ENCODE data around the gene CKAP2.
A peak's percentile ranks its signal among the peaks of the same experiment; 100 is the strongest.
"Not testable (repeated sequence)": the region's sequence is repeated elsewhere in the genome, so short reads cannot be mapped to it uniquely, and the experiment has no call there.

CKAP2 gene

GRCh38 chr13:52451135-52451804 is 4.0 kb upstream of the CKAP2 start:
- DNase-seq (ENCODE audit: low read depth, low spot score): no peak

GRCh38 chr13:52452470-52452869 is 2.8 kb upstream of the CKAP2 start:
- DNase-seq (ENCODE audit: low read depth, low spot score): no peak

GRCh38 chr13:52454459-52454819 is 839 bp upstream of the CKAP2 start:
- DNase-seq (ENCODE audit: low read depth, low spot score): no peak

- peak; percentile 47 for DNase-seq (ENCODE audit: low read depth, low spot score)
Observed at GRCh38 chr13:52455677-52456041, 381 bp downstream of the CKAP2 start.

GRCh38 chr13:52459668-52460067 is 4.4 kb downstream of the CKAP2 start:
- DNase-seq (ENCODE audit: low read depth, low spot score): no peak

GRCh38 chr13:52461265-52461664 is 6.0 kb downstream of the CKAP2 start:
- no peak for DNase-seq (ENCODE audit: low read depth, low spot score)

GRCh38 chr13:52463526-52463925 is 8.2 kb downstream of the CKAP2 start:
- no peak for DNase-seq (ENCODE audit: low read depth, low spot score)

- not testable (repeated sequence) for DNase-seq (ENCODE audit: low read depth, low spot score)
Observed at GRCh38 chr13:52468487-52468886, 13.2 kb downstream of the CKAP2 start.

- not testable (repeated sequence) for DNase-seq (ENCODE audit: low read depth, low spot score)
Observed at GRCh38 chr13:52480677-52481428, 25.6 kb downstream of the CKAP2 start.

- DNase-seq (ENCODE audit: low read depth, low spot score): not testable (repeated sequence)
Observed at GRCh38 chr13:52487078-52487477, 31.8 kb downstream of the CKAP2 start.

- not testable (repeated sequence) for DNase-seq (ENCODE audit: low read depth, low spot score)
Observed at GRCh38 chr13:52488763-52489162, 33.5 kb downstream of the CKAP2 start.

GRCh38 chr13:52491015-52491414 is 35.7 kb downstream of the CKAP2 start:
- not testable (repeated sequence) for DNase-seq (ENCODE audit: low read depth, low spot score)

GRCh38 chr13:52494241-52494640 is 39.0 kb downstream of the CKAP2 start:
- DNase-seq (ENCODE audit: low read depth, low spot score): not testable (repeated sequence)

GRCh38 chr13:52497979-52498378 is 42.7 kb downstream of the CKAP2 start:
- not testable (repeated sequence) for DNase-seq (ENCODE audit: low read depth, low spot score)

GRCh38 chr13:52502277-52502676 is 47.0 kb downstream of the CKAP2 start:
- not testable (repeated sequence) for DNase-seq (ENCODE audit: low read depth, low spot score)

- DNase-seq (ENCODE audit: low read depth, low spot score): not testable (repeated sequence)
Observed at GRCh38 chr13:52505843-52506242, 50.6 kb downstream of the CKAP2 start.

GRCh38 chr13:52509532-52509931 is 54.3 kb downstream of the CKAP2 start:
- DNase-seq (ENCODE audit: low read depth, low spot score): not testable (repeated sequence)

- DNase-seq (ENCODE audit: low read depth, low spot score): not testable (repeated sequence)
Observed at GRCh38 chr13:52510221-52510797, 55.0 kb downstream of the CKAP2 start.

- not testable (repeated sequence) for DNase-seq (ENCODE audit: low read depth, low spot score)
Observed at GRCh38 chr13:52511598-52511997, 56.3 kb downstream of the CKAP2 start.

- DNase-seq (ENCODE audit: low read depth, low spot score): peak; percentile 2
Observed at GRCh38 chr13:52513957-52514596, 58.8 kb downstream of the CKAP2 start.

GRCh38 chr13:52523323-52523722 is 68.0 kb downstream of the CKAP2 start:
- DNase-seq (ENCODE audit: low read depth, low spot score): not testable (repeated sequence)

Data from activated CD4-positive, CD25-positive, alpha-beta regulatory T cell treated with anti-CD3 and anti-CD28 coated beads, Interleukin-2, amount 50 U/mL, for 16 hours (primary cell).